SU-DHL-6 (cell line): ENCODE results near the gene PHF23.

Experiments used
- H2AFZ ChIP-seq: fragments of 200-600 bp; sonication (generic); 2 replicates; pipeline ENCODE4 v1.6.1; 2014; ENCODE audit warnings: low read depth, mild to moderate bottlenecking, moderate library complexity, mixed read lengths, antibody characterized with exemption, low read length; ENCODE audit not compliant: severe bottlenecking
- H3F3A ChIP-seq: fragments of 200-600 bp; shearing (Covaris generic); 2 replicates; pipeline ENCODE4 v1.6.0; 2016; ENCODE audit warnings: antibody characterized with exemption, mild to moderate bottlenecking; ENCODE audit not compliant: insufficient read depth
- H3K27ac ChIP-seq: fragments of 200-600 bp; sonication (generic); 2 replicates; pipeline ENCODE4 v1.5.1; 2016; ENCODE audit warnings: low read depth, mild to moderate bottlenecking, low read length, moderate library complexity, mixed read lengths
- H3K27me3 ChIP-seq: fragments of 200-600 bp; sonication (generic), shearing (Covaris generic); 2 replicates; pipeline ENCODE4 v1.6.0; 2014; ENCODE audit warnings: mild to moderate bottlenecking, low read length
- H3K36me3 ChIP-seq: fragments of 200-600 bp; sonication (generic); 2 replicates; pipeline ENCODE4 v1.6.1; 2014; ENCODE audit warnings: mild to moderate bottlenecking, low read length, mixed read lengths
- H3K4me2 ChIP-seq: fragments of 300-600, 200-600 bp; shearing (Covaris generic), sonication (generic); 2 replicates; pipeline ENCODE4 v1.6.0; 2014; ENCODE audit warnings: low read length, low read depth, mild to moderate bottlenecking; ENCODE audit not compliant: poor library complexity, severe bottlenecking
- H3K4me3 ChIP-seq: fragments of 200-600 bp; sonication (generic); 2 replicates; pipeline ENCODE4 v1.5.1; 2014; ENCODE audit warnings: antibody characterized with exemption, low read length, mild to moderate bottlenecking, mixed read lengths; ENCODE audit not compliant: insufficient read depth, poor library complexity, severe bottlenecking
- H3K79me2 ChIP-seq: fragments of 200-600 bp; sonication (generic); 2 replicates; pipeline ENCODE4 v1.6.1; 2014; ENCODE audit warnings: mild to moderate bottlenecking, low read length, moderate library complexity; ENCODE audit not compliant: insufficient read depth
- H3K9ac ChIP-seq: fragments of 200-600 bp; sonication (generic); 2 replicates; pipeline ENCODE4 v1.7.0; 2014; ENCODE audit warnings: mild to moderate bottlenecking, low read length
- H3K9me2 ChIP-seq: fragments of 200-600 bp; sonication (generic); replicated peaks from 2 replicates; pipeline ENCODE4 v1.6.1; 2014; ENCODE audit warnings: low read length; ENCODE audit not compliant: insufficient read depth
- H3K9me3 ChIP-seq: fragments of 200-600 bp; sonication (generic); 2 replicates; pipeline ENCODE4 v1.6.1; 2014; ENCODE audit warnings: low read length, mixed read lengths; ENCODE audit not compliant: insufficient read depth
- H4K20me1 ChIP-seq: fragments of 200-600 bp; sonication (generic); 2 replicates; pipeline ENCODE4 v1.6.1; 2014; ENCODE audit warnings: low read depth, mild to moderate bottlenecking, antibody characterized with exemption, low read length, moderate library complexity, mixed read lengths
- CTCF ChIP-seq: fragments of 200-600 bp; sonication (generic); IDR thresholded peaks from one replicate; pipeline ENCODE4 v1.5.1; 2017; ENCODE audit warnings: antibody characterized with exemption, mild to moderate bottlenecking, low read length, moderate library complexity; ENCODE audit not compliant: insufficient read depth, poor library complexity, severe bottlenecking
- EZH2phosphoT487 ChIP-seq: fragments of 200-600 bp; sonication (generic), shearing (Covaris generic); conservative IDR thresholded peaks from 2 replicates; pipeline ENCODE4 v1.6.1; 2018; ENCODE audit warnings: mild to moderate bottlenecking, antibody characterized with exemption, low read length, moderate library complexity, mixed read lengths

PHF23 gene

DNA sequence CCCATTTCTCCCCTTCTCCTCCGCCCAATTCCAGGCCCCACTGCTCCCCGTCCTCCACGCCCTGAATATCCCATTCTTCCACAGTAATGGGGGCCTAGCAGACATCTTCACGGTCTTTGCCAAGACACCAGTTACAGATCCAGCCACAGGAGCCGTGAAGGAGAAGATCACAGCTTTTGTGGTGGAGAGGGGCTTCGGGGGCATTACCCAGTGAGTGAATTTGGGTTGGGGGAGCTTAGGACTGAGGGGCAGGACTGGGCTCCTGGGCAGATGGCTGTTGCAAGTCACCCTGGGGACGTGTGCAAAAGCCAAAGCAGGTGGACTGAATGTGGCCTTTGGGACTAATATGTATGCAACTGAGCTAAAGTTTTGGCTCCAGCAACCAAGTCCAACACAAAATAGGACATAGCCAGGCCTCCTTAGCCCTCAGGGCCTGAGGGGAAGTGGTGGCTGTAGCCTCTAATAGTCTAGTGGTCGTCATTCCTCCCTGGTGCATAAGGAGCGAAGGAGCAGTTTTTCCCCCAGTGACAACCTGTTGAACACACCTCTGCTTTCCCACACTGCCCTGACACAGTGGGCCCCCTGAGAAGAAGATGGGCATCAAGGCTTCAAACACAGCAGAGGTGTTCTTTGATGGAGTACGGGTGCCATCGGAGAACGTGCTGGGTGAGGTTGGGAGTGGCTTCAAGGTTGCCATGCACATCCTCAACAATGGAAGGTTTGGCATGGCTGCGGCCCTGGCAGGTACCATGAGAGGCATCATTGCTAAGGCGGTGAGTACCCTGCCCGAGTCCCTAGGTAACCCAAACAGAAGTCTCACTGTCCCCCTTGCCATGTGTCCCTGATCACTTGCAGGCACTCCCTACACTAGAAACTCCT, 16.9 kb downstream of the PHF23 start:
- Histone ChIP-seq H3K27ac (no peak overlapping the region), H3K9me3 (no peaks in the 10 kb centered on the region), H3K36me3 (no peaks in the 10 kb centered on the region), H2AFZ (no peak overlapping the region), H3K79me2 (no peaks in the 10 kb centered on the region), H3K9me2 (no peaks in the 10 kb centered on the region), H3F3A (peaks cover 11% of the 10 kb centered on the region; the same call in 1 of the 2 replicates), H3K27me3 (no peaks in the 10 kb centered on the region), H4K20me1 (no peaks in the 10 kb centered on the region), H3K4me2 (no peak overlapping the region), H3K9ac (no peak overlapping the region), H3K4me3 (no peak overlapping the region)
- TF ChIP-seq CTCF (no peak), EZH2phosphoT487 (no peak)

- no peaks in the 10 kb centered on the region for H3K79me2 ChIP-seq
- H3K9ac ChIP-seq = no peak overlapping the region
- no peaks in the 10 kb centered on the region for H3K9me2 ChIP-seq
- TF ChIP-seq EZH2phosphoT487 (no peak), CTCF (no peak)
- no peak overlapping the region for H3K4me2 ChIP-seq
- peaks cover 11% of the 10 kb centered on the region; the same call in 1 of the 2 replicates for H3F3A ChIP-seq
- H3K27ac ChIP-seq = no peak overlapping the region
- no peaks in the 10 kb centered on the region for H3K36me3 ChIP-seq
- no peak overlapping the region for H3K4me3 ChIP-seq
- no peak overlapping the region for H2AFZ ChIP-seq
- no peaks in the 10 kb centered on the region for H3K9me3 ChIP-seq
- H4K20me1 ChIP-seq = no peaks in the 10 kb centered on the region
- H3K27me3 ChIP-seq = no peaks in the 10 kb centered on the region
Measured at GRCh38 chr17:7221278-7222092, 17.8 kb downstream of the PHF23 start.

DNA sequence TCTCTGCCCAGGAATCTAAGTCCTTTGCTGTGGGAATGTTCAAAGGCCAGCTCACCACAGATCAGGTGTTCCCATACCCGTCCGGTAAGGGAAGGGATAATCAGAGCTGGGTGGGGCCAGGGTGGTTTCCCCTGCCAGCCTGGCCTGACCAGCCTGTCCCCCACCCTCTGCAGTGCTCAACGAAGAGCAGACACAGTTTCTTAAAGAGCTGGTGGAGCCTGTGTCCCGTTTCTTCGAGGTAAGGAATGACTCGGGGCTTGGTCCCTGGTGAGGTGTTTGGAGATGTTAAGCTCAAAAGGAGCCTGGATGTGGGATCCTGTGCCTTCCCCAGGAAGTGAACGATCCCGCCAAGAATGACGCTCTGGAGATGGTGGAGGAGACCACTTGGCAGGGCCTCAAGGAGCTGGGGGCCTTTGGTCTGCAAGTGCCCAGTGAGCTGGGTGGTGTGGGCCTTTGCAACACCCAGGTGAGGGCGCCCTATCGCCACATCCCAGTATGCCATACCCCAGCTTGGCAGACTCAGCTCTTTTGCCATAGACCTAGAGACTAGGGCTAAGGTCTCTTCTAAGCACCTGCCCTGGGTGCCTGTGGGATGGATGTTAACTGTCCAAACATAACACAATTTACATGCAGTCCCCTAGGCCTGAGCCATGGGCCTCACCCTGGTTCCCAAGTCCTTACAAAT, 18.5 kb downstream of the PHF23 start:
- no peaks in the 10 kb centered on the region for H3K9me3 ChIP-seq
- no peak overlapping the region for H2AFZ ChIP-seq
- no peaks in the 10 kb centered on the region for H3K27me3 ChIP-seq
- no peaks in the 10 kb centered on the region for H3K9me2 ChIP-seq
- H3K4me2 ChIP-seq = peak overlapping the region; percentile 56
- no peaks in the 10 kb centered on the region for H3K79me2 ChIP-seq
- peak overlapping the region; percentile 66 for H3K4me3 ChIP-seq
- peak overlapping the region; percentile 51 for H3K27ac ChIP-seq
- H3K36me3 ChIP-seq = no peaks in the 10 kb centered on the region
- TF ChIP-seq EZH2phosphoT487 (no peak), CTCF (peak; percentile 62)
- peak overlapping the region; percentile 73 for H3K9ac ChIP-seq
- no peaks in the 10 kb centered on the region for H4K20me1 ChIP-seq
- peaks cover 11% of the 10 kb centered on the region; the same call in 1 of the 2 replicates for H3F3A ChIP-seq
